HS-27A (cell line): ENCODE results near the gene LMBR1.
"Not testable (repeated sequence)": the region's sequence is repeated elsewhere in the genome, so short reads cannot be mapped to it uniquely, and the experiment has no call there.

Experiments
- DNase-seq: peaks from one replicate; pipeline ENCODE4 v3.0.0-alpha.2; 2012; ENCODE audit warnings: low read depth, missing footprints

The LMBR1 gene

GRCh38 chr7:156845379-156846101 is 47.4 kb downstream of the LMBR1 start:
- no peak for DNase-seq

GRCh38 chr7:156843582-156843981 is 49.4 kb downstream of the LMBR1 start:
- not testable (repeated sequence) for DNase-seq

GRCh38 chr7:156843157-156843556 is 49.8 kb downstream of the LMBR1 start:
- no peak for DNase-seq

- no peak for DNase-seq
These were observed 50.2 kb downstream of the LMBR1 start for GRCh38 chr7:156842740-156843140.

- no peak for DNase-seq
These were observed 50.7 kb downstream of the LMBR1 start for GRCh38 chr7:156842317-156842716.

- DNase-seq = no peak
These were observed 51.5 kb downstream of the LMBR1 start for GRCh38 chr7:156841497-156841896.

GRCh38 chr7:156840134-156840533 is 52.8 kb downstream of the LMBR1 start:
- no peak for DNase-seq

GRCh38 chr7:156836443-156836842 is 56.5 kb downstream of the LMBR1 start:
- no peak for DNase-seq

GRCh38 chr7:156834462-156834861 is 58.5 kb downstream of the LMBR1 start:
- DNase-seq = no peak

GRCh38 chr7:156833312-156833711 is 59.7 kb downstream of the LMBR1 start:
- no peak for DNase-seq

GRCh38 chr7:156832195-156832877 is 60.6 kb downstream of the LMBR1 start:
- DNase-seq = no peak

GRCh38 chr7:156829669-156830336 is 63.2 kb downstream of the LMBR1 start:
- no peak for DNase-seq

GRCh38 chr7:156827587-156828203 is 65.3 kb downstream of the LMBR1 start:
- no peak for DNase-seq

- DNase-seq = no peak
These were observed 69.5 kb downstream of the LMBR1 start for GRCh38 chr7:156823435-156823834.

GRCh38 chr7:156820445-156821063 is 72.4 kb downstream of the LMBR1 start:
- DNase-seq = no peak

GRCh38 chr7:156819733-156820295 is 73.2 kb downstream of the LMBR1 start:
- no peak for DNase-seq

- DNase-seq = no peak
These were observed 74.8 kb downstream of the LMBR1 start for GRCh38 chr7:156818133-156818532.

GRCh38 chr7:156816943-156817572 is 75.9 kb downstream of the LMBR1 start:
- DNase-seq = no peak

GRCh38 chr7:156811706-156812105 is 81.3 kb downstream of the LMBR1 start:
- DNase-seq = no peak

- not testable (repeated sequence) for DNase-seq
These were observed 89.3 kb downstream of the LMBR1 start for GRCh38 chr7:156803656-156804055.

- no peak for DNase-seq
These were observed 90.8 kb downstream of the LMBR1 start for GRCh38 chr7:156802214-156802613.
